ENCODE data around the gene GRID2.

- TF ChIP-seq CTCF (IDR thresholded peaks at IDR 0.05 in 2 of 3, conservative IDR thresholded peaks at IDR 0.05 in 1 of 3; ENCODE audit: insufficient read depth in 2 of 3, low read depth in 1 of 3, low read length in 3 of 3) (no peak), RAD21 (CRISPR knock-in tag; conservative IDR thresholded peaks at IDR 0.05 in 1 of 2, IDR thresholded peaks at IDR 0.05 in 1 of 2) (no peak), YY1 (IDR thresholded peaks at IDR 0.05; ENCODE audit: borderline replicate concordance in 1 of 3, control insufficient read depth in 1 of 3, extremely low read depth in 1 of 3, insufficient read depth in 3 of 3, insufficient read length in 1 of 3, insufficient replicate concordance in 2 of 3, low read depth in 1 of 3, low read length in 2 of 3) (no peak), GABPA (tag; conservative IDR thresholded peaks at IDR 0.05; ENCODE audit: low read depth) (no peak)
These were observed 456.7 kb downstream of the GRID2 start for GRCh38 chr4:92760433-92760832.
